GM19463 (cell line): ENCODE results near the gene CARNS1.

Experiments used
- ATAC-seq: cut with Tn5 transposase; IDR thresholded peaks from one replicate; pipeline ENCODE4 v1.9.1; 2021; ENCODE audit warnings: mild to moderate bottlenecking, moderate library complexity; ENCODE audit not compliant: unreplicated experiment

CARNS1 gene

DNA sequence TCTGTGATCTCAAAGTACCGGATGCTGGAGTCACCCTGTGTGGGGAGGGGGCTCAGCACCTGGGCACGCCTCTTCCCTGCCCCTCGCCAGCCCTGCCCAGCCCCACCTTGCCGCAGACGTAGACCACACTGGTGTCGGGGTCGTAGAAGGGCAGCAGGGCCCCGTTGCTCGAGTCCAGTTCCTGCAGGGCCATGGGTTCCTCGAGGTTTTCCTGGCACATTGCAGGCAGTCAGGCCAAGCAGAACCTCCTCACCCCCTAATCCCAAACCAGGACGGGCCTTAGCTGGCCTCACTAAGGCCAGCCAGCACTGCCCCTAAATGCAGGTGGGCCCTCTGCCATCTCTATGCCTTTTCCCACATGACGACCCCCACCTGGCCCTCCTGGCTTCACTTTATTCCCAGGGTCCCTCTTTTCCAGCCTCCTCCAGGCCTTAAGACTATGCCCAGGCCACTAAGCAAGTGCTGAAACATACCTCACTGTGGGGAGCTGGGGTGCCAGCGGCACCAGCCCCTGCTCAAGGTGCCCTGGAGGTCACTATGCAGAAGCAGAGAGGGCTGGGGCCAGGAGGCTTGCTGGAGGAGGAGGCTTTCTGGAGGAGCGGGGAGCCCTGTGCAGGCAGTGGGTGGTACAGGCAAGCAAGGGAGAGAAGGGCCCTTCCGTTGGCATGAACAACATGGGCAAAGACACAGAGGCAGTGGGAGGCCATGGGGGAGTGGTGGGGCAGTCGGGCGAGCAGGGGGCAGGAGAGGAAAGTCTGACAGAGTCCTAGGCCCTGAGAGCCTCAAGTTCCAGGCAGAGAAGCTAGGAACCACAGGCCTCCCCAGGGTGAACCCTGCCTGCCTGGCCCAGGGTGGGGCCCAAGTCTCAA, 25.0 kb downstream of the CARNS1 start:
- no peak for ATAC-seq

DNA sequence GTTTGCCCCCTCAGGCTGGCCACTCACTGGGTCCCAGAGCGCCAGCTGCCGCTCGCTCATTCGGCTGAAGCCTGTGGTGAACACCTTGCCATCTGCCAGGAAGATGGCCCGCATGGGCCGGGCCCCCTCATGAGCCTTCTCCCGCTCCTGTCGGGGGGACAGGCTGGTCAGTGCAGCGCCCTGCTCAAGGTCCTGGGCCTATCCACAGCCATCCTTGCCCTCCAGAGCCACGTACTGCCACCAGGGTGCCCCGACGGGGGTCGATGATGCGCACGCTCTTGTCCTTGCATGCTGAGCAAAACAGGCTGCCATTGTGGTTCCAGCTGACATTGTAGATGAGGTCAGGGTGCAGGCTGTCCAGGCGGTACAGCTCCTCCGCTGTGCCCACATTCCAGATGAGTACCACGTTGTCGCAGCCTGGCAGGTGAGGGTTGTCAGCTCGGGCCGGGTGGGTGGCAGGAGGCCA, 25.7 kb downstream of the CARNS1 start:
- ATAC-seq: no peak

DNA sequence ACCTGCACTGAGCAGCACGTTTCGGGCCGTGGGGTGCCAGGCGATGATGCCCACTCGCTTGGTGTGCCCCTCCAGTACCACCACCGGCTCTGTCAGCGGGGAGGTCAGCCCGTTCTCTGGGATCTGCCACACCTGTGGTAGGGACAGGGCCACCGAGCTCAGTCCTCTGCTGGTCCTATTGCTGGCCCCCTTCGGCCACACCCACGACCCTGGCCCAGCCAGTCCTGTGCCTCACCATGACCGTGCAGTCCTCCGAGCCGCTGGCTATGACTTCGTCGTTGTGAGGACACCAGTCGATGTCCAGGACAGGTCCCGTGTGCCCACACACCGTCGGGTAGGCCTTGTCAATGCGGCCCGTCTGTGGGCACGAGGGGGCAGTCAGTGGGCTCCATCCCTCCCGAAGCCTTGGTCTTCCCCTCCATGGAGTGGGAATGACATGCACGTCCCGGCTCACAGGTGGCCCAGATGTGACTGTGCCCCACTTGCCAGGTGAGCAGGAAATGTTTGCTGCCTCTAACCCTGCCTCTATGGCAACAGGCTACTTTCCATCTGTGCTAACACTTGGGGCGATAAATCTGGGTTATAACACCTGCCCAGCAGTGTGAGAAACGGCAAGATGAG, 26.4 kb downstream of the CARNS1 start:
- ATAC-seq: no peak

DNA sequence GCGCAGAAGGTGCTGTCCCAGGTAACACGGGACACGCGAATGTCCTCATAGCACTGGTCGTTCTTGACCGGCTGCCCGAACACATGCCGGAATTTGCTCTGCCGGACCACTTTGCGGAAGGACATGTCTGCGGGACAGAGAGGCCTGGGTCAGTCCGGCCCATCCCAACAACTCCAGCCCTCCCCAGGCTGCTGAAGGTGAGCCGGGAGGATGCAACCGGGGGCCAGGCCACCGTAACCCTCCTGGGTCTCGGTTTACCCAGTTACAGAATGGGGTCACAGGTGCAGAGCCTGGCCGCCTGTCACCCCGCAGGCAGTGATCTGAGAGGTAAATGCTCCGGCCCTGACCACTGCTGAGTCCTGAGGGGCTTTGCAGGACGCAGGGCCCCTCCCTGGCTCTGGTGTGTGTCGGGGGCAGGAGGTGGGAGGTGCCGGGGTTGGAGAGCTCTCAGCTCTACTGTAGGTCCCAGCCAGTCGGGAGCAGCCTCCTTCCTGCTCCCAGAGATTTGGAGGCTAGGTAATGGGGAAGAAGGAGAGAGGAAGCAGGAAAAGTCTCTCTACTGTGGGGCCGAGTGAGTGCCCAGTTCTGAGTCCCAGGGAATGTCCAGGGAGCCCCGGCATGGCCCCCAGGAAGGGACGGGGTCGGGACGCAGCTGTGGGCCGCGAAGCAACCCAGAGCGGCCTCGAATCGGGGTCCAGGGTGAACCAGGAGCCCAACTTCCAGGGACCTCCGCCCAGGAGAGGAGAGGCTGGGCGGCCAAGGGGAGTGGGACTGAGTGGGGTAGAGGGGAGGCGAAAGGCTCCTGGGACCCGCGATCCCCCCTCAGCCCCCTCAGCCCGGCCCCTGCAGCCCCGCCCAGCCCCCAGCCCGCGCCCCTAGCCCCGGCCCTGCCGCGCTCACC, 27.3 kb downstream of the CARNS1 start:
- ATAC-seq: no peak

DNA sequence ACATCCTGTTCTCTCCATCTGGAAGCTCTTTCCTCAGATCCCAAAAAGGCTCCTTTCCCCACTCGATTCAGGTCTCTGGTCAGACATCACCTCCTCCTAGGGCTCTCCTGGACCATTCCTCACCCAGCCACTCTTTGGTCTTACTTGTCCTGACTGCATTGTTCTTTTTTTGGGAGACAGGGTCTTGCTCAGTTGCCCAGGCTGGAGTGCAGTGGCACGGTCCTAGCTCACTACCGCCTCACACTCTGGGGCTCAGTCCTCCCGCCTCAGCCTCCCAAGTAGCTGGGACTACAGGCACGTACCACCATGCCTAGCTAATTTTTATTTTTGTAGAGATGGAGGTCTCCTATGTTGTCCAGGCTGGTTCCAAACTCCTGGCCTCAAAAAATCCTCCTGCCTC, 30.0 kb downstream of the CARNS1 start:
- no peak for ATAC-seq

DNA sequence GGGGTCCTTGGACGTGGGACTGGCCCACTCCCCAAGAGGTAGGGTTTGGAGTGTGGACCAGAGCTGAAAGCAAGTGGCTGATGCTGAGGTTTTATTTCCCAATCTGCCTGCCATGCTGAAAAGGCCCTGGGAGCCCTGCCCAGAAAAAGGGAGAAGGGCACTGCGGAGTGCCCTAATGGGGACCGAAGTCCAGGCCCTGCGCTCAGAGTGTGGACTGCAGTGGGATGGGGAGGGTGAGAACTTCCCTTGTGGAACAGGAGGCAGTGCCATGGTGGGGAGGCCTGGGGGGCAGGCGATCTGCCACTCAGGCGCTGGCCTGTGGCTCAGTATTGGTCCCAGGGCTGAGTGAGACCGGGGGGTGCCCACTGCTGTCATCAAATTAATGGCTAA, 32.7 kb downstream of the CARNS1 start:
- ATAC-seq: no peak

DNA sequence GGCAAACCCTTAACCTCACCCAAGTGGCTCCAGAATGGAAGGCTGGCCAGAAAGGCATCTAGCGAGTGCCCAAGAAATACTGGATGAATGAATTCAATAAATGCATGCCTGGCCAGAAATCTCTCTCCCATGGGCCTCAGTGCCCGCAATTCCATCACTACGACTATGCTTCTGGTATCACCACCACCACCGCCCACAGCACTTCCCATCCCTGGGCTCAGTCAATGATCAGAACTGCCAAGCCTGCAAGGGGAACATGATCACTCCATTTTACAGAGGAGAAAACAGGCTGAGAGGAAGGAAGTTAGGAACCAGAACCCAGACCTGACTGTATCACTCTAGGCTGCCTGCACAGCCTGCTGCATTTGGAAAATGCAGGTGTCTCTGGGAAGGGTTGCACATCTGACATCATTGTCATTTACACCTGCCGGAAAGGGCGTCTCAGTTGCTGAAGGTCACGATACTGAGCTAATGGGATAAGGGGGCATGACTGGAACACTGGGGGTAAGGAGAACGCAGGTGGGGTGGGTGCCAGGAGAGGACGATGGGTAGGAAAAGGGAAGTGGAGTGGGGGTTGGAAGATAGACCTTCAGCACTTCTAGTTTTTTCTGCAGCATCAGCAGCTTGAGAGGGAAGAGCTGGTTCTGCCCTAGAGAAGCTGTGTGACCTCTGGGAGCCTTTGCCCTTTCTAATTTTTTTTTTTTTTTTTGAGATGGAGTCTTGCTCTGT, 33.8 kb downstream of the CARNS1 start:
- ATAC-seq: no peak

DNA sequence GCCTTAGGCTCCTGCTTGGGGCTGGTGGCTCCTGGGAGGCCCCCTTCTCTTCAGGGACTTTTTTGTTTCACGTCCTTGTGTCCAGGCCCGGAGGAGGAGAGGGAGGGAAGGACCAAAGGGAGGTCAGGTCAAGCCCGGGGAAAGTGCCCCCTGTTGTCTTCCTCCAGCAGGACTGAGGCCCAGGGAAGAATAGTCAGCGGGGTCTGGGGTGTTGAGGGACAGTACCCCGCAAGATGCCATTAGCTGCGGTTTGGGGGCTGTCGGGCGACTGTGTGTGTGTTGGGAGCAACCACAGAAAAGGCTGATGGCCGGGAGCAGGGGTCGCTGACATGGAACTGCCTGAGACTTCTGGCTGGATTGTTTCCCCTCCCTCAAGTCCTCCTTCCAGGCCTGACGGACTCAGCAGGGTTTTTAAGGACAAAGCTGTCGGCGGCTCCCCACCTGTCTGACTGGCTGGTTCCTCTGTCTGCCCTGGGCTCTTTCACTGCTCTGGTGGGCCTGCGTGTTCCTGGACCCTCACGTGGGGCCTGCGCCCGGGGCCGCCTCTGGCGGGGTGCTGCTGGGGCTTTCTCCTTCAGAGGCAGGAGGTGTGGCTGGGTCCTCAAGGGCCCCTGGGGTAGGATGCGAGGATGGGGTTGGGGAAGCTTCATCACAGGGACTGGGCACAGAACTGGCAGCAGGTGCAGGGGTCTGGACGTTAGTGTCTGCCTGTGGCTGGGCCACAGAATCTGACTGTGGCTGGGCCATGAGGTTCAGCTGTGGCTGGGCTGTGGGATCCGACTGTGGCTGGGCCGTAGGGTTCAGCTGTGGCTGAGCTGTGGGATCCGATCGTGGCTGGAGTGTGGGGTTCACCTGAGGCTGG, 35.5 kb downstream of the CARNS1 start:
- no peak for ATAC-seq

DNA sequence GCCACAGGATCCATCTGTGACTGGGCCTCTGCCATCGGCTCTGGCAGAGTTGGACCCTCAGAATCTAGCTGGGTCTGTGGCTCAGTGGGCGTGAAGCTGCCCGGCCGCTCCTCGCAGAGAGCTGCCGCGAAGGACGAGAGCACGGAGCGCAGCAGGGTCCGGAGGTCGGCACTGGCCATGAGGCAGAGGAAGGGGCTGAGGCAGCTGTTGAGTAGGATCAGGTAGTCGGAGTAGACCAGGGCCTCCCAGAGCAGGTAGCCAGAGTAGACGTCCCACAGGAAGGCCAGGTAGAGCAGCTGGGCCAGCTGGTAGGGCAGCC, 36.1 kb downstream of the CARNS1 start:
- ATAC-seq: no peak

DNA sequence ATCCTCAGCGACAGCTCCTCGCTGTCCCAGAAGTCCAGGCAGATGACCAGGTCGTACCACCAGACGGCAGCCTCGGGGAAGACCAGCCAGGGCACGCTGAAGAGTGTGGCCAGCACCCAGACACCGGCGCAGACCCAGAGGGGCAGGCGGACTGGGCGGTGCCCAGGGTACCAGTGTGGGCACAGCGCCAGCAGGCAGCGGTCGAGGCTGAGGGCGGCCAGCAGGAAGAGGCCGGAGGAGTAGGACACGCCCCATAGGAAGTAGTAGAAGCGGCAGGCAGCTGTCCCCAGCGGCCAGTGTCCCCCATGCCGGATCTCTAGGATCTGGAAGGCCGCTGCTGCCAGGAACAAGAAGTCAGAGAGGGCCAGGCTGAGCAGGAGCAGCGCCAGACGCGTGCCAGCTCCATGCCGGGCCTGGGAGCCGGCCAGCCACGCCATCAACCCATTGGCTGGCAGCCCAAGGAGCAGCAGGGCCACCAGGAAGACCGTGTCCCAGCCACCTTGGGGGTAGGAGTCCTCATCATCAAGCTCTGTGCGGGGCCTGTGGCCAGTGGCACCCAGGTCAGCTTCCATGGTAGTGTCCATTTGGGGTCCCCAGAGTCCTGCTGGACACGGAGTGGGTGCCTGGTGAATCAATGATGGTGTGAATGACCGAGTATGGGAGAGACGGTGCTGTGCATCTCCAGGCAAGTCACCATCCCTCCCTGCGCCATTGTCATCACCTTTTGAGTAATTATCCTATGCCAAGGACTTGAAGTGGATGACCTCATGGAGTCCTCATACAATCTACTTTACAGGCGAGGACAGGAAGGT, 36.9 kb downstream of the CARNS1 start, which contains the start of gene GPR152:
TSS of gene GPR152 (minus strand) at position 589 of the 812 bp plus-strand sequence. CDS start at position 584, 5 bp downstream.
- ATAC-seq: no peak

DNA sequence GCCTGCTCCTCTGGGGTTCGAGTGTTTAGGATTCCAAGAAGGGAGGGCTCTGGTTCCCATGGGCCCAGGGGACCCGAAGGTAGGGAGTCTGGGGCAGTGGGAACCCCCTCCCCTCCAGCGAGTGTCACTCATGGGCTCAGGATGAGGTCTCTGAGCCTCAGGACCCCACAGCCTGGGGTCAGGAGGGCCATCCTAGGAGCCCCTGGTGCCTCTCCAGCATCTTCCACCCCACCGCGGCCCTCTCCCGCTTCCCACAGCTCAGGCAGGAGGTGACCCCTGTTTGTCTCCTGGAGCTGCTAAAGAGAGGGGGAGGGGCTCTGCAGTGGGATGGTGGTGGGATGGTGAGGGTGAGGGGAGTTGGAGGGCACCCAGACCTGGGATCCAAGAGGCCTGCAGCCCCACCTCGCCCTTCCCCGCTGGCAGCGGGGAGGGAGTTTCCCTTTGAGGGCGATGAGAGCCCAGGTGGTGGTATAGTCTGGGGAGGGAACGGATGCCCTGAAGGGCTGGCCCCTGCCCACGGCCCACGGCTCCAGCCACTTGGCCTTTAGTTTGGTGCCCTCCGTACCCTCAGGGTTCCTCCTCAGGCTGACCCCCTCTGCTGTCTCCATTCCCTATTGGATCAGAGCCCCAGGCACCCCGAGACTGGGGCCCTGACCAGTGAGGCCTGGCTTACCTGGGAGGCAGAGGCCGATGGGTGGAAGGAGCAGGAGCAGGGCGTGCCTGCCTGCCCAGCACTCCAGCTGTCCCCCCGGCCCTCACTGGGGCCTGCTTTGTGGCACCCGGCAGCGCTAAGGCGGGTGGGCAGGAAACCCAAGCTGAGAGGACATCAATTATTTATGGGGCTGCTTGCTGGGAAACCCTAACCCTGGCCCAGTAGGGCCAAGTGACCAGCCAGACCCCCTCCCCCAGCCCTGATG, 38.6 kb downstream of the CARNS1 start:
- no peak for ATAC-seq

DNA sequence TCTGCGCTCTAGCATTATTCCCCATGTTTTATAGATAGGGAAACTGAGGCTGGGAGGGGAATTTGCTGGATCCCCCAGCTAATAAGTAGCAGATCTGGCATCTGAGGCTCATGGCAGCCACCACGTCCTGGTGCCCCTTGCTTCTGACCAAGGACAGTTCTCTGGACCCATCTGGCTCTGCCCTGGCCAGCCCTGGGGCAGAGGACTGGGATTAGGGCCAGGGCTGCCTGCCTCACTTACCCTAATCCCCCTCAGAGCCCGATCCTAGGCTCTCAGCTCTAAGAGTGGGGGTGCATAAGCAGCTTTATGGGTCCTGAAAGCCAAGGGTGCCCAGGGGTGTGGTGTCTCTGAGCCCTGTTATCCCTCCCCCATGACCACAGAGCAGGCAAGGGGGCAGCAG, 39.6 kb downstream of the CARNS1 start, which contains the start of gene CABP4:
TSS of gene CABP4 (plus strand) at position 301 of the 400 bp plus-strand sequence. CDS start at position 371, 70 bp downstream.
- no peak for ATAC-seq

DNA sequence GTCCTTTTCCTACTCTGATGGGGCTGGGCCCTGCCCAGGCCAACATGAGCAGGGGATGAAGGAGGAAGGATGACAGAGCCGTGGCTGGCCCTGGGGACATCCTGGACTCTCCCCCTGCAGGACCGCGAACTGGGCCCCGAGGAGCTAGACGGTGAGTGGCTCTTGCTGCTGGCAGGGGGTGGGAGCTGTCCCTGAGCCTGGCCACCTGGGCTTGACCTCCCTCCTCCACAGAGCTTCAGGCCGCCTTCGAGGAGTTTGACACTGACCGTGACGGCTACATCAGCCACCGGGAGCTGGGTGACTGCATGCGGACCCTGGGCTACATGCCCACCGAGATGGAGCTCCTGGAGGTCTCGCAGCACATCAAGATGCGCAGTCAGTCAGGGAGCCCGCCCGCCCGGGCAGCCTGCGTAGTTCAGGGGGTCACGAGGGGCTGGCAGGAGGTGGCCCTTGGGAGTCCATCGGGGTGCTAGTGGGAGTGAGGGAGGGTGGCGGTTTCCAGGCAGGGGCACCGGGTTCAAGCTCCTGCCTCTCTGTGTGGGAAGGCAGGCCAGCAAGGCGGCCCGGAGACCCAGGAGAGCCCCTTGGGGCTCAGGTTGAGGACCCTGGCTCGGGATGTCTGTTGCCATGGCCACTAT, 40.7 kb downstream of the CARNS1 start:
- ATAC-seq: no peak

DNA sequence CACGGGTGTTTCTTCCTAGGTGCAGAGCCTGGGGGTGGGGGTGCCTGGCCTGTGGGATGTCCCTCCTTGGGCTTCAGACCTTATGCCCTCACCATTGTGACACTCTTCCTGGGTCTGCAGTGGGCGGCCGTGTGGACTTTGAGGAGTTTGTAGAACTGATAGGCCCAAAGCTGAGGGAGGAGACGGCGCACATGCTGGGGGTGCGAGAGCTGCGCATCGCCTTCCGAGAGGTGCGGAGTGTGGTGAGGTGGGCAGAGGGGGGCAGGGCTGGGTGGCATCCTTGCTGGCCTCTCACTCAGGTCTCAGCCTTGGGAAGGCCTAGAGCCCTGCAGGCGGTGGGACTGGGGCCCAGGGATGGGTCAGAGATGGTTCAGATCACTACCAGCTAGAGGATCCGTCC, 42.0 kb downstream of the CARNS1 start:
- no peak for ATAC-seq

DNA sequence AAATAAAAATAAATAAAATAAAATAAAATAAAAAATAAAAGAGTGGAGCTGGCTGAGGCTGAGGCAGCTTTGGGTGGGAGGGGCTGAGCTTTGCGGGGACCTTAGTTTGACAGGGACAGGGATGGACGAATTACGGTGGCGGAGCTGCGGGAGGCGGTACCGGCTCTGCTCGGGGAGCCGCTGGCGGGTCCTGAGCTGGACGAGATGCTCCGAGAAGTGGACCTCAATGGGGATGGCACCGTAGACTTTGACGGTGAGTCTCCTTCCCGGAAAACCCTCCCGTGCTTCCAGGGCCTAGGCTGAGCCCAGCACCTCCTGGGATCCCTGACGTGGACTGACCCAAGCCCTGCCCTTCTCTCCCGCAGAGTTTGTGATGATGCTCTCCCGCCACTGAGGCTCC, 42.8 kb downstream of the CARNS1 start:
- no peak for ATAC-seq

DNA sequence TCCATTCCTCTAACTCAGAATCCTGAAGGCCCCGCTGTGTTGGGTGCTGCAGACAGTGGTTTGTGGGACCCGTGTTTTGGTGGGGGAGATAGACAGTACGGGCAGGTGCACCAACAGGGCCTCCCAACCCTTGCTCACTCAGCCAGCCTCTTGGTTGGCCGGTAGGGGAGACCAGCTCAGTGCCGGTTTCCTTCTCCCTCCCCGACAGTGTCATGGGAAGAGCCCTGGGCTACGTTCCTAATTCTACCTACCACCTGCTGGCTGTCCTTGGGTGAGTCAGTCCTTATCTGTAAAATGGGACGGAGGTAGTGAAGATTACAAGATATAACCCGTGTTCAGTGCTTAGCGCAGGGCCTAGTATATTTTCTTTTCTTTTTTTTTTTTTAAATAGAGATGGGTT, 47.7 kb downstream of the CARNS1 start:
- no peak for ATAC-seq

DNA sequence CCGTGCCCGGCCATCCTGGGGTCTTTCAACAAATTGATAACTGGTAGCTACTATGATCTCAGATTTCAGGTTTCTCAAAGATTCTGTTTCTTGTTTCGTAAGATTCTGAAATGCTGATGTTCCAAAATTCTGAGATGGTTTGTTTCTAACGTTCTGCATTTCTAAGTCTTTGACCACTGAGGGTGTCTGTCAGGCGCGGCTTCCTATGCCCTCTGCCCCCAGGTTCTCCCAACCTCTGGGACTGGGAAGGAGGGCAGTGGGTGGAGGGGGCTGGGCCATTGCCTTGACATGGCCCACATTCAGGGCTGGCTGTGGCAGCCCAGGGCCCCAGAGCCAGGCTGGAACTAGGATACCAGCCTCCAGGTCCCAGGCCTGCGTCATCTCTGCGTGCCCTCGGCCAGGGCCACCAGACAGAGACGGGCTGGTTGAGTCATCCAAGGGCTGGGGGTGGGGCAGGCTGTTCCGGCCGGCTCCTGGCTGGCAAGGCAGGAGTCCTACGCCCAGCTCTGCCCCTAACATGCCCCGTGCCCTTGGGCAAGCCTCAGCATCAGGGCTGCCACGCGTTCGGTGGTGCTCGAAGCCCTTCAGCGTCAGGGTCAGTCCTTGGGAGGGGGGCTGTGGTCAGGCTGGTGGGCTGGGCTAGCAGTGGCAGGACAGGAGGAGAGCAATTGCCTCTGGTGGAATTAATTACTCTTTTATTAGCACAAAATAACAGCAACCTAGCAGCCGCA, 48.4 kb downstream of the CARNS1 start:
- ATAC-seq: no peak
